PC-3 (cell line): ENCODE data around the gene SVIP. TPM values are rescaled to one million over a fixed set of nuclear protein-coding genes. Genes with fewer than 3 reads are reported as not detected.

Experiments
- ATAC-seq: fragments of 200-7000 bp; cut with Tn5 transposase; 2 replicates; pipeline ENCODE4 v1.9.1; 2020; ENCODE audit warnings: mild to moderate bottlenecking, moderate library complexity
- BruUV-seq: library from RNA; stranded (reverse); fragments of 400-500 nt; replicated peaks from 2 replicates; lab custom pipeline; 2021; lab: Mats Ljungman, UMichigan
- CTCF ChIA-PET: fragments of 300-600 bp; sonication (Branson Sonifier 250); formaldehyde crosslinking; loops from one replicate; lab custom pipeline; 2022; ENCODE audit warnings: antibody characterized with exemption; lab: Charles Lee
- POLR2A ChIA-PET: fragments of 300-600 bp; sonication (Branson Sonifier 250); formaldehyde crosslinking; loops from one replicate; lab custom pipeline; 2022; ENCODE audit warnings: antibody characterized with exemption; ENCODE audit not compliant: unreplicated experiment; lab: Charles Lee
- DNase-seq: peaks from one replicate; pipeline ENCODE4 v3.0.0-alpha.2; 2015
- H2AFZ ChIP-seq: fragments of 300-600 bp; sonication (generic); 2 replicates; pipeline ENCODE4 v1.6.0; 2016; ENCODE audit warnings: antibody characterized with exemption, low read length
- H3F3A ChIP-seq: fragments of 300-600 bp; sonication (generic); one replicate; pipeline ENCODE4 v1.6.0; 2017; ENCODE audit warnings: antibody characterized with exemption, low read length, control low read depth, mild to moderate bottlenecking; ENCODE audit not compliant: unreplicated experiment
- H3K27ac ChIP-seq: fragments of 300-600 bp; sonication (generic); 2 replicates; pipeline ENCODE4 v1.5.1; 2016; ENCODE audit warnings: mild to moderate bottlenecking, low read length
- H3K27me3 ChIP-seq: fragments of 300-600 bp; sonication (generic); 2 replicates; pipeline ENCODE4 v1.6.1; 2016; ENCODE audit warnings: low read length, mixed read lengths
- H3K36me3 ChIP-seq: fragments of 300-600 bp; sonication (generic); 2 replicates; pipeline ENCODE4 v1.6.1; 2016; ENCODE audit warnings: low read depth, mixed run types, low read length, mixed read lengths
- H3K4me1 ChIP-seq: fragments of 300-600 bp; sonication (generic); 2 replicates; pipeline ENCODE4 v1.5.1; 2016; ENCODE audit warnings: low read length; ENCODE audit not compliant: insufficient read depth
- H3K4me2 ChIP-seq: fragments of 300-600 bp; sonication (generic); 2 replicates; pipeline ENCODE4 v1.6.0; 2016; ENCODE audit warnings: low read length
- H3K4me3 ChIP-seq: fragments of 300-600 bp; sonication (generic); 2 replicates; pipeline ENCODE4 v1.5.1; 2016; ENCODE audit warnings: mild to moderate bottlenecking, low read length, mixed read lengths
- H3K79me2 ChIP-seq: fragments of 300-600 bp; sonication (generic); 2 replicates; pipeline ENCODE4 v1.6.1; 2017; ENCODE audit warnings: low read length, mixed read lengths
- H3K9ac ChIP-seq: fragments of 300-600 bp; sonication (generic); 2 replicates; pipeline ENCODE4 v1.6.0; 2016; ENCODE audit warnings: mild to moderate bottlenecking, low read length
- H3K9me2 ChIP-seq: fragments of 300-600 bp; sonication (generic); replicated peaks from 2 replicates; pipeline ENCODE4 v1.6.1; 2016; ENCODE audit warnings: mixed run types, low read length, mixed read lengths
- H3K9me3 ChIP-seq: fragments of 300-600 bp; sonication (generic); 2 replicates; pipeline ENCODE4 v1.6.1; 2016; ENCODE audit warnings: low read length, mixed read lengths
- H4K20me1 ChIP-seq: fragments of 300-600 bp; sonication (generic); 2 replicates; pipeline ENCODE4 v1.6.1; 2016; ENCODE audit warnings: low read length, mixed read lengths
- EZH2 ChIP-seq: fragments of 300-600 bp; sonication (generic); IDR thresholded peaks from one replicate; pipeline ENCODE4 v1.6.1; 2017; ENCODE audit warnings: antibody characterized with exemption, mild to moderate bottlenecking, low read length; ENCODE audit not compliant: unreplicated experiment
- EZH2phosphoT487 ChIP-seq: fragments of 300-600 bp; sonication (generic); IDR thresholded peaks from 2 replicates; pipeline ENCODE4 v1.6.1; 2018; ENCODE audit warnings: mild to moderate bottlenecking, antibody characterized with exemption, low read length, borderline replicate concordance
- intact Hi-C: fragments of 100-400 bp; cut with micrococcal nuclease; formaldehyde crosslinking; loops from 2 replicates; pipeline ENCODE4 v1.9.0; 2023
- total RNA-seq: library from RNA; depleted of rRNA; stranded (reverse); fragments of >200 nt; gene quantifications from 2 replicates; pipeline ENCODE4 v1.2.3, GENCODE V29; 2014
- TF ChIP-seq, protein P1 (sequence below): fragments of 300-600 bp; sonication (generic); conservative IDR thresholded peaks from 2 replicates; pipeline ENCODE4 v1.5.1; 2017; ENCODE audit warnings: antibody characterized with exemption, low read depth, mild to moderate bottlenecking, low read length

Gene SVIP
- total RNA-seq, 1 experiment from 2014 or later, result 9.5 TPM

DNA sequence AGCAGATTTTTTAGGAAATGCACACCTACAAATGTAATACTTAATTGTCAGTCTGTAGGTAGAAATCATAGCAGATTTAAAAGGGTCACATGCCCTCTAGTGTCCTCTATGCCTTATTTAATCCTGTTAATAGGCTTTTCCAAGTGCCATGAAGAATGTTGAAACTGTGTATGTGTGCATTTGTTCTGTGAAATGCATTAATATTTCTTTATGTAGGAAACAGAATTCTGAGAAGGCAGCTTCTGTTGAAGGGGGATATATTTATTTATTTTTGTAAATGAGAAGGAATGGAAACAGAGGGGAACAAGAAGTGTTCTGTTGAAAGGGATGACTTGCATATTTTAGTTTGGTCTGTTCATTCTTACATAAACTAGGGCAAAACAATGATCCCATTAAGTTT, 51.0 kb downstream of the SVIP start:
- H3K4me1 ChIP-seq, result no peaks in the 10 kb centered on the region
- no TSS peak for BruUV-seq
- H3F3A ChIP-seq, result no peaks in the 10 kb centered on the region
- TF ChIP-seq, protein P1, sequence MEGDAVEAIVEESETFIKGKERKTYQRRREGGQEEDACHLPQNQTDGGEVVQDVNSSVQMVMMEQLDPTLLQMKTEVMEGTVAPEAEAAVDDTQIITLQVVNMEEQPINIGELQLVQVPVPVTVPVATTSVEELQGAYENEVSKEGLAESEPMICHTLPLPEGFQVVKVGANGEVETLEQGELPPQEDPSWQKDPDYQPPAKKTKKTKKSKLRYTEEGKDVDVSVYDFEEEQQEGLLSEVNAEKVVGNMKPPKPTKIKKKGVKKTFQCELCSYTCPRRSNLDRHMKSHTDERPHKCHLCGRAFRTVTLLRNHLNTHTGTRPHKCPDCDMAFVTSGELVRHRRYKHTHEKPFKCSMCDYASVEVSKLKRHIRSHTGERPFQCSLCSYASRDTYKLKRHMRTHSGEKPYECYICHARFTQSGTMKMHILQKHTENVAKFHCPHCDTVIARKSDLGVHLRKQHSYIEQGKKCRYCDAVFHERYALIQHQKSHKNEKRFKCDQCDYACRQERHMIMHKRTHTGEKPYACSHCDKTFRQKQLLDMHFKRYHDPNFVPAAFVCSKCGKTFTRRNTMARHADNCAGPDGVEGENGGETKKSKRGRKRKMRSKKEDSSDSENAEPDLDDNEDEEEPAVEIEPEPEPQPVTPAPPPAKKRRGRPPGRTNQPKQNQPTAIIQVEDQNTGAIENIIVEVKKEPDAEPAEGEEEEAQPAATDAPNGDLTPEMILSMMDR, result peak; percentile 25; the same call in 1 of the 2 replicates
- TF ChIP-seq EZH2phosphoT487, result no peak
- DNase-seq (no peak), ATAC-seq (no peak; the same call in 1 of the 2 replicates)
- no peak overlapping the region for H3K4me3 ChIP-seq
- no peak overlapping the region for H3K4me2 ChIP-seq
- intact Hi-C loops, result no loop called here
- peaks cover 30% of the 10 kb centered on the region for H3K27me3 ChIP-seq
- no peaks in the 10 kb centered on the region for H3K79me2 ChIP-seq
- no peaks in the 10 kb centered on the region for H3K36me3 ChIP-seq
- ChIA-PET CTCF (no interaction called here), POLR2A (no interaction called here)
- no peaks in the 10 kb centered on the region for H3K9me3 ChIP-seq
- H3K9me2 ChIP-seq, result no peaks in the 10 kb centered on the region
- no peak overlapping the region for H2AFZ ChIP-seq
- no peak overlapping the region for H3K9ac ChIP-seq
- H3K27ac ChIP-seq, result no peak overlapping the region
- no peaks in the 10 kb centered on the region for H4K20me1 ChIP-seq

DNA sequence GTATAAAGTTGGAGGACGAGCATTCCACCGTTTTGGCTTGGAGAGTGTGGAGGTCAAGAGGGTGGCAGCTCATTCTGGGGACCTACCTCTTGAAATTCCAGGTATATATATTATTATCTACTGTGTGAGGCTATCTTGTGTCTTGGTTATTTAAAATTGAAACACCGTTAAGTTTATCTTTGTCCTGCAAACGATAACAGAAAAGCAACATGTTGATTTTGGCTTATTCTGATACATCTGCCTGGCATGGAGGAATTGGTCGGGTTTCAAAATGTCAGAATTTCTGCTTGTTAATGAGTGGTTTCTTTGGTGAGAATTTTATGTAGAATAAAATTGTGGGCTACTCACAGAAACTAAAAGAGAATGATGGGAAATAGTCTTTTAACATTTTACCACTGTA, 54.4 kb downstream of the SVIP start:
- no peaks in the 10 kb centered on the region for H3K36me3 ChIP-seq
- no peaks in the 10 kb centered on the region for H3K4me1 ChIP-seq
- no peaks in the 10 kb centered on the region for H3K9me3 ChIP-seq
- CTCF ChIA-PET, result no interaction called here
- TF ChIP-seq EZH2 (no peak), EZH2phosphoT487 (no peak)
- TF ChIP-seq, protein P1, result no peak
- H3F3A ChIP-seq, result no peaks in the 10 kb centered on the region
- no peak overlapping the region for H3K27ac ChIP-seq
- peaks cover 31% of the 10 kb centered on the region for H3K27me3 ChIP-seq
- H3K79me2 ChIP-seq, result no peaks in the 10 kb centered on the region
- H3K4me2 ChIP-seq, result no peak overlapping the region
- DNase-seq (no peak), ATAC-seq (no peak)
- BruUV-seq, result no TSS peak
- H2AFZ ChIP-seq, result no peak overlapping the region
- intact Hi-C loops, result no loop called here
- H3K9me2 ChIP-seq, result no peaks in the 10 kb centered on the region
- no peak overlapping the region for H3K9ac ChIP-seq
- H4K20me1 ChIP-seq, result no peaks in the 10 kb centered on the region
- POLR2A ChIA-PET, result no interaction called here
- no peak overlapping the region for H3K4me3 ChIP-seq

DNA sequence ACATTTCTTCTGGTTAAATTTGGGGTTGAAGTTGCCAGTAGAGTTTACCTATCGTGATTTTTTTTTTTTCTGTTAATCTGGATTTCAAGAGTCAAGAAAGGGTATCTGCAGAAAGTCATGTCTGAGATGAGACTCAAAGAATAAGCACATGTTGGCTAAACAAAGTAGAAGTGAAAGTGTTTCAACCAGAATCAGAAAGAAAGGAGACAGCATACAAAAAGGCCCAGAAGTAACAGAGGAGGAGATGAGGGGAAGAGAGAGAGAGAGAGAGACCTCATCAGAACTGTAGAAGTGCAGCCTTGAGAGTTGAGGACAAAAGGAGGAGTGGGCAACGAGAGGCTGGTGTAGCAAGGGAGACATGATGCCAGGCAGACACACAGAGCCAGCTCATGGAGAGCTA, 54.9 kb downstream of the SVIP start:
- H3K9me3 ChIP-seq, result no peaks in the 10 kb centered on the region
- no peaks in the 10 kb centered on the region for H3K4me1 ChIP-seq
- no peak overlapping the region for H3K9ac ChIP-seq
- POLR2A ChIA-PET, result no interaction called here
- no TSS peak for BruUV-seq
- H3K27ac ChIP-seq, result no peak overlapping the region
- CTCF ChIA-PET, result no interaction called here
- H3K4me3 ChIP-seq, result no peak overlapping the region
- no peak overlapping the region for H2AFZ ChIP-seq
- no peak for DNase-seq
- ATAC-seq, result no peak
- intact Hi-C loops, result no loop called here
- H3K9me2 ChIP-seq, result no peaks in the 10 kb centered on the region
- peaks cover 31% of the 10 kb centered on the region for H3K27me3 ChIP-seq
- H3K79me2 ChIP-seq, result no peaks in the 10 kb centered on the region
- H3F3A ChIP-seq, result no peaks in the 10 kb centered on the region
- no peak overlapping the region for H3K4me2 ChIP-seq
- no peaks in the 10 kb centered on the region for H4K20me1 ChIP-seq
- TF ChIP-seq, protein P1, result no peak
- TF ChIP-seq EZH2phosphoT487 (no peak), EZH2 (no peak)
- H3K36me3 ChIP-seq, result no peaks in the 10 kb centered on the region
